ENCODE measurements around the gene DNAI1. TPM values are rescaled to one million over a fixed set of nuclear protein-coding genes. Genes with fewer than 3 reads are reported as not detected.

Gene DNAI1
- total and polyA plus RNA-seq, 12 donors: 0.06 to 1.4 (median 0.28) TPM; not detected in 7

- Histone ChIP-seq H3K36me3 (replicated peaks in 1 of 2) (no peaks in the 10 kb centered on the region), H3K4me1 (replicated peaks in 1 of 2) (no peaks in the 10 kb centered on the region), H3K4me3 (no peak overlapping the region), H3K27ac (no peak overlapping the region), H3K9me3 (replicated peaks in 1 of 3) (no peaks in the 10 kb centered on the region), H3K27me3 (no peaks in the 10 kb centered on the region)
- 80 to 86% (median 84%) methylated on average over 4 to 7 of the region's 7 CpGs for WGBS, 4 donors
- TF ChIP-seq CTCF (IDR thresholded peaks at IDR 0.05) (no peak), POLR2A (IDR thresholded peaks at IDR 0.05) (no peak)
- no peak for DNase-seq
- intact Hi-C loops (cut with DNase I): no loop called here
Observed at GRCh38 chr9:34568133-34568532, 109.5 kb downstream of the DNAI1 start.

GRCh38 chr9:34568774-34569173 is 110.2 kb downstream of the DNAI1 start:
- intact Hi-C loops (cut with DNase I): no loop called here
- no peak for TF ChIP-seq POLR2A (IDR thresholded peaks at IDR 0.05)
- no peak for TF ChIP-seq CTCF (IDR thresholded peaks at IDR 0.05)
- no peaks in the 10 kb centered on the region for H3K27me3 ChIP-seq
- whole genome bisulfite sequencing, 4 donors: 60 to 88% (median 82%) methylated on average over 3 to 12 of the region's 12 CpGs
- no peaks in the 10 kb centered on the region for H3K36me3 ChIP-seq (replicated peaks in 1 of 2)
- no peak overlapping the region for H3K27ac ChIP-seq
- H3K4me3 ChIP-seq: no peak overlapping the region
- H3K9me3 ChIP-seq (replicated peaks in 1 of 3): no peaks in the 10 kb centered on the region
- DNase-seq: no peak
- no peaks in the 10 kb centered on the region for H3K4me1 ChIP-seq (replicated peaks in 1 of 2)

- Histone ChIP-seq H3K9me3 (replicated peaks in 1 of 3) (no peaks in the 10 kb centered on the region), H3K4me1 (replicated peaks in 1 of 2) (no peaks in the 10 kb centered on the region), H3K4me3 (no peak overlapping the region), H3K27ac (peak overlapping the region in 2 of 5 donors; percentile 16 to 26), H3K36me3 (replicated peaks in 1 of 2) (no peaks in the 10 kb centered on the region), H3K27me3 (no peaks in the 10 kb centered on the region)
- DNase-seq: no peak
- 60 to 65% (median 64%) methylated on average over 11 of the region's 11 CpGs for WGBS, 4 donors
- intact Hi-C loops (cut with DNase I): no loop called here
- no peak for TF ChIP-seq CTCF (IDR thresholded peaks at IDR 0.05)
- no peak for TF ChIP-seq POLR2A (IDR thresholded peaks at IDR 0.05)
Observed at GRCh38 chr9:34570376-34570775, 111.8 kb downstream of the DNAI1 start.

Small RNAs within 50 kb of the gene (small RNA-seq; reads per million reads assigned to genes)
- gene RN7SKP24: 0 reads per million in 2 donors

Other genes starting within 250 kb of the DNAI1 start
- gene KIF24, start 129.5 kb upstream of the DNAI1 start, total RNA-seq: 1 to 10 TPM in 7 of 9 donors, under 1 TPM in 2; 0.72 to 2.7 (median 1.2) TPM
- 1 to 10 TPM in 1 of 3 donors, under 1 TPM in 2; 0.57 to 2.6 (median 0.80) TPM for gene KIF24, start 129.5 kb upstream of the DNAI1 start, polyA plus RNA-seq
- gene NUDT2, start 129.2 kb upstream of the DNAI1 start, total RNA-seq: 10 to 100 TPM; 11.3 to 50.7 (median 34.0) TPM
- gene NUDT2, start 129.2 kb upstream of the DNAI1 start, polyA plus RNA-seq: 10 to 100 TPM; 29.9 to 55.0 (median 32.9) TPM
- 10 to 100 TPM in 8 of 9 donors, 1 to 10 TPM in 1; 3.5 to 33.8 (median 14.9) TPM for gene MYORG, start 81.9 kb upstream of the DNAI1 start, total RNA-seq
- gene MYORG, start 81.9 kb upstream of the DNAI1 start, polyA plus RNA-seq: 10 to 100 TPM in 1 of 3 donors, 1 to 10 TPM in 2; 1.1 to 11.4 (median 1.9) TPM
- 10 to 100 TPM in 8 of 9 donors, 1 to 10 TPM in 1; 7.6 to 26.9 (median 15.4) TPM for gene FAM219A, start 235 bp upstream of the DNAI1 start, total RNA-seq
- gene FAM219A, start 235 bp upstream of the DNAI1 start, polyA plus RNA-seq: 10 to 100 TPM in 2 of 3 donors, 1 to 10 TPM in 1; 7.8 to 15.1 (median 14.7) TPM
- gene ENHO, start 64.2 kb downstream of the DNAI1 start, total RNA-seq: 1 to 10 TPM in 1 of 9 donors, under 1 TPM in 1, not detected in 7; 0.39 to 1.4 TPM
- 1 to 10 TPM in 1 of 3 donors, under 1 TPM in 2; 0.24 to 1.6 (median 0.88) TPM for gene ENHO, start 64.2 kb downstream of the DNAI1 start, polyA plus RNA-seq
- gene CNTFR, start 130.9 kb downstream of the DNAI1 start, total RNA-seq: 1 to 10 TPM; 2.2 to 9.7 (median 3.7) TPM
- gene CNTFR, start 130.9 kb downstream of the DNAI1 start, polyA plus RNA-seq: 10 to 100 TPM in 1 of 3 donors, 1 to 10 TPM in 2; 1.1 to 15.2 (median 5.7) TPM
- 10 to 100 TPM; 11.3 to 42.9 (median 27.5) TPM for gene RPP25L, start 153.3 kb downstream of the DNAI1 start, total RNA-seq
- gene RPP25L, start 153.3 kb downstream of the DNAI1 start, polyA plus RNA-seq: 10 to 100 TPM; 10.5 to 32.5 (median 28.3) TPM
- 100 to 1,000 TPM in 5 of 9 donors, 10 to 100 TPM in 4; 46.6 to 163 (median 106) TPM for gene DCTN3, start 161.7 kb downstream of the DNAI1 start, total RNA-seq
- gene DCTN3, start 161.7 kb downstream of the DNAI1 start, polyA plus RNA-seq: 10 to 100 TPM; 51.3 to 95.8 (median 74.0) TPM
- not detected for gene ARID3C, start 170.3 kb downstream of the DNAI1 start, total RNA-seq
- gene ARID3C, start 170.3 kb downstream of the DNAI1 start, polyA plus RNA-seq: not detected
- 100 to 1,000 TPM in 4 of 9 donors, 10 to 100 TPM in 5; 63.4 to 158 (median 86.4) TPM for gene SIGMAR1, start 179.0 kb downstream of the DNAI1 start, total RNA-seq
- gene SIGMAR1, start 179.0 kb downstream of the DNAI1 start, polyA plus RNA-seq: 10 to 100 TPM; 34.6 to 96.3 (median 65.9) TPM
- gene GALT, start 187.9 kb downstream of the DNAI1 start, total RNA-seq: 100 to 1,000 TPM in 1 of 9 donors, 10 to 100 TPM in 8; 48.6 to 101 (median 87.4) TPM
- 100 to 1,000 TPM in 2 of 3 donors, 10 to 100 TPM in 1; 37.5 to 147 (median 110) TPM for gene GALT, start 187.9 kb downstream of the DNAI1 start, polyA plus RNA-seq
- 10 to 100 TPM in 5 of 9 donors, 1 to 10 TPM in 4; 8.0 to 53.7 (median 14.2) TPM for gene IL11RA, start 193.4 kb downstream of the DNAI1 start, total RNA-seq
- gene IL11RA, start 193.4 kb downstream of the DNAI1 start, polyA plus RNA-seq: 10 to 100 TPM in 2 of 3 donors, 1 to 10 TPM in 1; 5.2 to 27.9 (median 26.2) TPM
- gene CCL27, start 203.9 kb downstream of the DNAI1 start, total RNA-seq: under 1 TPM in 3 of 9 donors, not detected in 6; 0.33 to 0.65 (median 0.38) TPM
- gene CCL27, start 203.9 kb downstream of the DNAI1 start, polyA plus RNA-seq: under 1 TPM in 2 of 3 donors, not detected in 1; 0.10 to 0.24 TPM
- 1 to 10 TPM in 2 of 9 donors, under 1 TPM in 1, not detected in 6; 0.39 to 2.4 (median 1.6) TPM for gene CCL19, start 232.5 kb downstream of the DNAI1 start, total RNA-seq
- 10 to 100 TPM in 2 of 3 donors, 1 to 10 TPM in 1; 7.5 to 23.3 (median 11.9) TPM for gene CCL19, start 232.5 kb downstream of the DNAI1 start, polyA plus RNA-seq